AG09319 (cell line): Measurements from ENCODE around the gene TMEM179.

Experiments used
- DNase-seq: peaks from one replicate; pipeline ENCODE4 v3.0.0-alpha.2; 2010; ENCODE audit warnings: low read depth; ENCODE audit errors: extremely low read depth
- CTCF ChIP-seq: IDR thresholded peaks from 2 replicates; pipeline ENCODE4 v1.5.1; 2011; ENCODE audit warnings: low read depth, mild to moderate bottlenecking, inconsistent platforms, low read length, moderate library complexity

TMEM179 gene

GRCh38 chr14:104541905-104542465, 62.6 kb downstream of the TMEM179 start:
- TF ChIP-seq CTCF = no peak
- no peak for DNase-seq
